A673 (cell line): ENCODE results near the gene MAGEA9. TPM values are rescaled to one million over a fixed set of nuclear protein-coding genes. Genes with fewer than 3 reads are reported as not detected.

Source experiments
- BruUV-seq: library from RNA; stranded (reverse); fragments of 400-500 nt; replicated peaks from 2 replicates; lab custom pipeline; 2021; lab: Mats Ljungman, UMichigan
- CTCF ChIA-PET: fragments of 300-600 bp; sonication (Branson Sonifier 250); formaldehyde crosslinking; loops from one replicate; lab custom pipeline; 2022; ENCODE audit warnings: antibody characterized with exemption; lab: Charles Lee
- POLR2A ChIA-PET: fragments of 300-600 bp; sonication (Branson Sonifier 250); formaldehyde crosslinking; loops from one replicate; lab custom pipeline; 2022; ENCODE audit warnings: antibody characterized with exemption; ENCODE audit not compliant: low non-redundant PET; lab: Charles Lee
- DNase-seq: peaks from one replicate; pipeline ENCODE4 v3.0.0-alpha.2; 2015; ENCODE audit warnings: low spot score
- H3K27ac ChIP-seq: fragments of 200-600 bp; sonication (generic); 2 replicates; pipeline ENCODE4 v1.5.1; 2016; ENCODE audit warnings: mixed run types, low read depth, mild to moderate bottlenecking, mixed read lengths, antibody characterized with exemption, low read length; ENCODE audit not compliant: poor library complexity, severe bottlenecking
- H3K27me3 ChIP-seq: fragments of 200-600 bp; sonication (generic); replicated peaks from 2 replicates; pipeline ENCODE4 v1.6.1; 2017; ENCODE audit warnings: mixed run types, low read depth, mild to moderate bottlenecking, mixed read lengths, antibody characterized with exemption, low read length; ENCODE audit not compliant: insufficient read depth, poor library complexity
- H3K36me3 ChIP-seq: fragments of 200-600 bp; sonication (generic); 2 replicates; pipeline ENCODE4 v1.6.1; 2016; ENCODE audit warnings: mixed run types, mild to moderate bottlenecking, mixed read lengths, antibody characterized with exemption, low read length; ENCODE audit not compliant: insufficient read depth, poor library complexity, severe bottlenecking
- H3K4me1 ChIP-seq: fragments of 200-600 bp; sonication (generic); 2 replicates; pipeline ENCODE4 v1.6.1; 2017; ENCODE audit warnings: mixed run types, mild to moderate bottlenecking, mixed read lengths, antibody characterized with exemption, low read length; ENCODE audit not compliant: insufficient read depth, poor library complexity, severe bottlenecking
- H3K4me3 ChIP-seq: fragments of 200-600 bp; sonication (generic); 2 replicates; pipeline ENCODE4 v1.5.1; 2016; ENCODE audit warnings: low read depth, mixed run types, mild to moderate bottlenecking, mixed read lengths, low read length; ENCODE audit not compliant: poor library complexity, severe bottlenecking
- H3K9me3 ChIP-seq: fragments of 200-600 bp; sonication (generic); 2 replicates; pipeline ENCODE4 v1.6.1; 2016; ENCODE audit warnings: mixed run types, low read depth, mild to moderate bottlenecking, mixed read lengths, antibody characterized with exemption, low read length; ENCODE audit not compliant: poor library complexity, severe bottlenecking
- EZH2 ChIP-seq: fragments of 200-600 bp; sonication (generic); IDR thresholded peaks from 2 replicates; pipeline ENCODE4 v1.6.1; 2017; ENCODE audit warnings: borderline replicate concordance, low read depth, mild to moderate bottlenecking, mixed read lengths, antibody characterized with exemption, low read length; ENCODE audit not compliant: poor library complexity, severe bottlenecking
- intact Hi-C: fragments of 100-400 bp; cut with micrococcal nuclease; formaldehyde crosslinking; loops from one replicate; pipeline ENCODE4 v1.10.0; 2022; ENCODE audit not compliant: unreplicated experiment
- total RNA-seq: library from RNA; stranded (reverse); gene quantifications from 2 replicates; pipeline ENCODE4 v1.2.3, GENCODE V29; 2021
- TF ChIP-seq, protein P1 (sequence below): fragments of 300-800, 200-600 bp; sonication (generic); conservative IDR thresholded peaks from 2 replicates; pipeline ENCODE4 v1.5.1; 2017; ENCODE audit warnings: low read depth, mild to moderate bottlenecking, antibody characterized with exemption, low read length, moderate library complexity, mixed read lengths

MAGEA9 gene
- total RNA-seq, 1 experiment from 2014 or later, result not detected

DNA sequence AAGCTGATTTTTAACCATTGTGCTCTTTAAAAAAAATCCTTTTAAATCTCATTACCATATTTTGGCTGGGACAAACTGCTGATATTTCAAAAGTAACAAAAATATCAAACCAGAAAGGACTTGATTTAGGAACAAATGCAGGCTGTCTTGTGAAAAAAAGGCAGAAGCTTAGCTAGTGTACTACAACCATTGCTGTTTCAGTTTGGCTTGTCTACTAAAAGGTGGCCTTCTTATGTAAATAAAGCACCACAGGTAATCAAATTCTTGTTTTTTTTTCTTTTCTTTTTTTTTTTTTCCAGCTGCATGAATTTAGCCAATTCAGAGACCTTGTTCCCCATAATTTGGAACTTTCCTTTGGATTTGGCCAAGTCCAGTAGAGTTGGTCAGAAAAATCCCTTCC is 55.4 kb downstream of the MAGEA9 start:
- no peak for DNase-seq
- Histone ChIP-seq H3K36me3 (no peaks in the 10 kb centered on the region), H3K27ac (no peak overlapping the region), H3K9me3 (no peaks in the 10 kb centered on the region), H3K27me3 (peaks cover 4% of the 10 kb centered on the region), H3K4me1 (no peaks in the 10 kb centered on the region), H3K4me3 (no peak overlapping the region)
- intact Hi-C loops, result no loop called here
- ChIA-PET POLR2A (interaction anchor here (0.6 kb wide), 1 partner anchor 11 kb away, joined by 6 read pairs; no protein-coding TSS in a partner anchor), CTCF (no interaction called here)
- TF ChIP-seq, protein P1, sequence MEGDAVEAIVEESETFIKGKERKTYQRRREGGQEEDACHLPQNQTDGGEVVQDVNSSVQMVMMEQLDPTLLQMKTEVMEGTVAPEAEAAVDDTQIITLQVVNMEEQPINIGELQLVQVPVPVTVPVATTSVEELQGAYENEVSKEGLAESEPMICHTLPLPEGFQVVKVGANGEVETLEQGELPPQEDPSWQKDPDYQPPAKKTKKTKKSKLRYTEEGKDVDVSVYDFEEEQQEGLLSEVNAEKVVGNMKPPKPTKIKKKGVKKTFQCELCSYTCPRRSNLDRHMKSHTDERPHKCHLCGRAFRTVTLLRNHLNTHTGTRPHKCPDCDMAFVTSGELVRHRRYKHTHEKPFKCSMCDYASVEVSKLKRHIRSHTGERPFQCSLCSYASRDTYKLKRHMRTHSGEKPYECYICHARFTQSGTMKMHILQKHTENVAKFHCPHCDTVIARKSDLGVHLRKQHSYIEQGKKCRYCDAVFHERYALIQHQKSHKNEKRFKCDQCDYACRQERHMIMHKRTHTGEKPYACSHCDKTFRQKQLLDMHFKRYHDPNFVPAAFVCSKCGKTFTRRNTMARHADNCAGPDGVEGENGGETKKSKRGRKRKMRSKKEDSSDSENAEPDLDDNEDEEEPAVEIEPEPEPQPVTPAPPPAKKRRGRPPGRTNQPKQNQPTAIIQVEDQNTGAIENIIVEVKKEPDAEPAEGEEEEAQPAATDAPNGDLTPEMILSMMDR, result no peak
- TF ChIP-seq EZH2, result no peak
- BruUV-seq, result no TSS peak

Other genes starting within 250 kb of the MAGEA9 start
- gene EOLA1, start 240.9 kb upstream of the MAGEA9 start, total RNA-seq, result 13.8 and 15.3 TPM in 2 replicates
- gene HSFX3, start 232.0 kb upstream of the MAGEA9 start, total RNA-seq, result not detected in 2 replicates
- gene MAGEA9B, start 194.5 kb upstream of the MAGEA9 start, total RNA-seq, result not detected in 2 replicates
- not detected in 2 replicates for gene HSFX2, start 186.6 kb upstream of the MAGEA9 start, total RNA-seq
- 18.4 and 23.6 TPM in 2 replicates for gene TMEM185A, start 150.1 kb upstream of the MAGEA9 start, total RNA-seq
- gene MAGEA11, start 69.9 kb upstream of the MAGEA9 start, total RNA-seq, result not detected in 2 replicates
- 1.2 and 1.4 TPM in 2 replicates for gene HSFX1, start 7.9 kb upstream of the MAGEA9 start, total RNA-seq
- not detected in 2 replicates for gene MAGEA8, start 99.3 kb downstream of the MAGEA9 start, total RNA-seq
- not detected in 2 replicates for gene HSFX4, start 147.6 kb downstream of the MAGEA9 start, total RNA-seq
- 27.8 and 33.8 TPM in 2 replicates for gene EOLA2, start 156.6 kb downstream of the MAGEA9 start, total RNA-seq